HUES48 (cell line): ENCODE results near the gene TSPYL2.

Source experiments
- H3K27ac ChIP-seq: one replicate; pipeline ENCODE4 v1.7.0; 2013; ENCODE audit warnings: low read depth, low read length, inconsistent platforms
- H3K27me3 ChIP-seq: 2 replicates; pipeline ENCODE4 v1.6.1; 2013; ENCODE audit warnings: mild to moderate bottlenecking, low read length; ENCODE audit not compliant: control insufficient read depth, insufficient read depth
- H3K36me3 ChIP-seq: 2 replicates; pipeline ENCODE4 v1.6.1; 2013; ENCODE audit warnings: low read length; ENCODE audit not compliant: control insufficient read depth, insufficient read depth
- H3K4me1 ChIP-seq: 2 replicates; pipeline ENCODE4 v1.6.1; 2013; ENCODE audit warnings: mild to moderate bottlenecking, low read length; ENCODE audit not compliant: control insufficient read depth, insufficient read depth
- H3K4me3 ChIP-seq: 2 replicates; pipeline ENCODE4 v1.5.1; 2013; ENCODE audit warnings: mild to moderate bottlenecking, low read depth, low read length
- H3K9ac ChIP-seq: 2 replicates; pipeline ENCODE4 v1.6.1; 2013; ENCODE audit warnings: mild to moderate bottlenecking, low read depth, low read length, moderate library complexity
- H3K9me3 ChIP-seq: 2 replicates; pipeline ENCODE4 v1.6.1; 2013; ENCODE audit warnings: low read length; ENCODE audit not compliant: control insufficient read depth, insufficient read depth

Gene TSPYL2

GRCh38 chrX:53093177-53093655 lies 11.0 kb downstream of the TSPYL2 start:
- peak overlapping the region; percentile 83 for H3K4me3 ChIP-seq
- no peaks in the 10 kb centered on the region for H3K27me3 ChIP-seq
- peak overlapping the region; percentile 70; the same call in 1 of the 2 replicates for H3K9ac ChIP-seq
- peaks cover 9% of the 10 kb centered on the region for H3K9me3 ChIP-seq
- no peaks in the 10 kb centered on the region for H3K4me1 ChIP-seq
- H3K36me3 ChIP-seq, result no peaks in the 10 kb centered on the region
- peak overlapping the region; percentile 93 for H3K27ac ChIP-seq

DNA sequence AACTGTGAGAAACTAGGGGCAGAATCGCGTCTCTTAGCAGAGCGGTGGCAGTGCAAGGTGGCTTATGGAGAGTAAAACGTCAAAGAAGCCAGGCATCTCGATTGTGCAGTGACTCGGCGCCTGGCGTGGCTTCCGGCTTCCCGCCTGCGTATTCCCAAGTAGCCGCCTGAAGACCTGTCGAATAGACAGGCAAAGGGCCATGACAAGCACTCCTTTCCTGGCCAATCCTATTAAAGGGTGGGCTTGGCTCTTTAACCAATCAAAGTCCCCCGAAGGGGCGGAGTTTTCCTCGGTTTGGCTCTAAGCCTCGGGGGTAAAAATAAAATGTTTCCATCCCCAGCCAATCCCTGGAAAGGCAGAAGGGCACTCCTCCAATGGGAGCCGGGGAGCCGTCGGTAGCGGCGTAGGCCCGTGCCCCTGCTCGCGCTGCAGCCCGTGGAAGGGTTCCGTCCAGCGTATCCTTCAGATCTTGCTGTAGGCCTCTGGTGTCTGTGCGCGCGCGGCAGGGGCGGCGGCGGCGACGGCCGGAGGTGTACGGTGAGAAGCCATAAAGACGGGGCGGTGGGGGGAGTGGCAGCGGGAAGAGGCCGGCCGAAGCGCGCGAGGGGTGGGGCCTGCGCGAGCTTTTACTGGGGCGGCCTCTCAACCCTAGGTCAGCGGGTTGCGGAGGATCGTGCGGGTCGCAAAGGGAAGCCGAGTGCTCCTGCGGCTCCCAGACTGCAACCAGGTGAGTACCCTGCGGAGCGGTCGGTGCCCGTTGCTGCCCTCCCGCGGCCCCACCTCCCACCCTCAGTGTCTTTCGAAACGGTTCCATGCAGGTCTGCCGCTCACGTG lies 11.8 kb downstream of the TSPYL2 start, which contains the start of gene KANTR:
TSS of gene KANTR (plus strand) at position 395 of the 834 bp plus-strand sequence. CDS start 30,131 bp downstream, outside the sequence.
- H3K27me3 ChIP-seq, result no peaks in the 10 kb centered on the region
- H3K27ac ChIP-seq, result peak within 1 kb of the TSS; percentile 93
- H3K9ac ChIP-seq, result peak within 1 kb of the TSS; percentile 70
- peak within 1 kb of the TSS; percentile 83 for H3K4me3 ChIP-seq
- no peaks in the 10 kb centered on the region for H3K4me1 ChIP-seq
- H3K9me3 ChIP-seq, result peaks cover 9% of the 10 kb centered on the region
- no peaks in the 10 kb centered on the region for H3K36me3 ChIP-seq

- Histone ChIP-seq H3K9ac (peak overlapping the region; percentile 59; the same call in 1 of the 2 replicates), H3K4me1 (no peaks in the 10 kb centered on the region), H3K4me3 (peak overlapping the region; percentile 83), H3K36me3 (no peaks in the 10 kb centered on the region), H3K27ac (peak overlapping the region; percentile 93), H3K27me3 (no peaks in the 10 kb centered on the region), H3K9me3 (peaks cover 9% of the 10 kb centered on the region)
Observed at GRCh38 chrX:53094582-53094905, 12.4 kb downstream of the TSPYL2 start.

DNA sequence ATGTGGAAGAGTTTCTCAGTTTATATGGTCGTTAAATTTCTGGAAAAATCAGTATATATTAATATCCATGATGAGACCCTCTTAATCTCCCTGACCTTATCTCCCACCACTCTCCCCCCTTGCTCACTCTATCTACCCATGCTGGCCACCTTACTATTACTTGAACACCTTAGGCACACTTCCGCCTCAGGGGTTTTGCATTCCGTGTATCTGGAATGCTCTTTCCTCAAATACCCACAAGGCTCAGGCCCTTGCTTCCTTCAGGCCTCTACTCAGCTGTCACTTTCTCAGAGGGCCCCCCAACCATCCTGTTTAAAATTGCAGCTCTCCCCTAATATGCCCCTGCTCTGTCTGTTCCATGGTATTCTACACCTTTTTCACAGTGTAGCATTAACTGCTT lies 13.6 kb downstream of the TSPYL2 start:
- Histone ChIP-seq H3K27me3 (no peaks in the 10 kb centered on the region), H3K9ac (no peak overlapping the region), H3K36me3 (no peaks in the 10 kb centered on the region), H3K4me3 (no peak overlapping the region), H3K9me3 (peaks cover 6% of the 10 kb centered on the region; the same call in 1 of the 2 replicates), H3K27ac (no peak overlapping the region), H3K4me1 (no peaks in the 10 kb centered on the region)

DNA sequence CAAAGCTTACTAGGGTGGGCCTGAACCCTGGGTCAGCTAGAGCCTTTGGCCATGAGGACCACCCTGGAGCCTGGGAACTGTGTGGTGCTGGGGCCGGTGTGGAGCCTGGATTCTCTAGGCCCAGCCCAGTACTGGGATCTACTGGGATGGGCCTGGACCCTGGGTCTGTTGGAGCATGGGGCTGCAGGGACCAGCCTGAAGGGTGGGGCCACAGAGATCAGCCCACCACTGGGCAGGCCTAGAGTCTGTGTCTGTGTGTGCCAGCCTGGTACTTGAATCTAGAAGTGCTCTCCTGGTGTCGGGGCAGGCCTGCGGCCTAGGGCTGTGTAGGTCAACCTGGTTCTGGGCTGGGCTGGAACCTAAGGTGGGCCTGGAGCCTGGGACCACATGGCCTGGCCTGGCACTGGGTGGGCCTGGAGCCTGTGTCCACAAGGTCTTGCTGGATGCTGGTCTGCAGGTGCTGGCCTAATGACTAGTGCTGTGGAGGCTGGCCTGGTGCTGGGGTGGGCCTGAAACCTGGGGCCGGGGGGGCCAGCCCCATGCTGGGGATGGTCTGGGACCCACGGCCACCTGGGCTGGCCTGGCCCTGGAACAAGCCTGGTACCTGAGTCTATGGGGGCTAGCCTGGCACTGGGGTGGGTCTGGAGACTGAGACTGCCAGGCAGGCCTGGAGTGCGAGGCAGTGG lies 32.8 kb downstream of the TSPYL2 start:
- H3K9me3 ChIP-seq, result peaks cover 26% of the 10 kb centered on the region
- no peaks in the 10 kb centered on the region for H3K27me3 ChIP-seq
- no peak overlapping the region for H3K4me3 ChIP-seq
- H3K36me3 ChIP-seq, result peaks cover 3% of the 10 kb centered on the region; the same call in 1 of the 2 replicates
- H3K27ac ChIP-seq, result no peak overlapping the region
- H3K4me1 ChIP-seq, result no peaks in the 10 kb centered on the region
- no peak overlapping the region for H3K9ac ChIP-seq

DNA sequence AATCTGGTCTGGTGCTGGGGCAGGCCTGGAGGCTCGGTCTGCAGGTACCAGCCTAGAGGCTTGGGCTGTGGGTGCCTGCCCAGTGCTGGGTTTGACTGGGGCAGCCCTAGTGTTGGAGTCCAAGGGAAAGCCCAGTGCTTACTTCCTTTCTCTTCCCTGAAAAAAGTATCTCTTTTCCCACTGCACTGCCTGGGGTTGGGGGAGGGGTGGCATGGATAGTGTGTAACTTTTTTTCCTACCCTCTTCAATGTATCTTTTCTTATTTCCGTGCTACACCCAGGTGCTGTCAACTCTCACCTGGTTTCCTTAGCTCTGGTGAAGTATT lies 33.3 kb downstream of the TSPYL2 start:
- Histone ChIP-seq H3K27ac (no peak overlapping the region), H3K9me3 (peaks cover 23% of the 10 kb centered on the region), H3K36me3 (peaks cover 3% of the 10 kb centered on the region; the same call in 1 of the 2 replicates), H3K4me1 (no peaks in the 10 kb centered on the region), H3K27me3 (no peaks in the 10 kb centered on the region), H3K4me3 (no peak overlapping the region), H3K9ac (no peak overlapping the region)

DNA sequence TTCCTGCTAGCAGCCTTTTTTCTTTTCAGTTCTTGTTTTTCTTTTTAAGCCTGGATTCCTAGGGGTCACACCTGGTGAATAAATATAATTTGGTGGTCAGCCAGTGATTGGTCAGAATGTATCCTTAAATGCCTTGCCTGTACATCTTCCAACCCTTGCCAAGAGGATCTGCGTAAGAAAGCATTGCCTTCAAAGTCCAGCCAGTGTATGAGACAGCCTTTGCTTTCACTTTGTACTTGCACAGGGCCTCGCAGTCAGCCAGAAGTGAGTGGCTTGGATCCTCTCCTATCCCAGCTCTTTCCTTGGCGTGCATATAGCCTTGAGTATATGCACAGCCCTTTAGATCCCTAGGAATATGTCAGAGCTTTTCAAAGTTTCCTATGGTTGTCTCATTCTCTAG lies 33.9 kb downstream of the TSPYL2 start:
- H3K36me3 ChIP-seq, result peaks cover 3% of the 10 kb centered on the region; the same call in 1 of the 2 replicates

GRCh38 chrX:53122013-53122412 lies 39.8 kb downstream of the TSPYL2 start:
- H3K4me1 ChIP-seq, result no peaks in the 10 kb centered on the region
- H3K9ac ChIP-seq, result no peak overlapping the region
- no peak overlapping the region for H3K4me3 ChIP-seq
- H3K9me3 ChIP-seq, result peaks cover 38% of the 10 kb centered on the region
- no peaks in the 10 kb centered on the region for H3K36me3 ChIP-seq
- H3K27ac ChIP-seq, result no peak overlapping the region
- H3K27me3 ChIP-seq, result no peaks in the 10 kb centered on the region

More for the DNA sequence above, 33.9 kb downstream of the TSPYL2 start:
- Histone ChIP-seq H3K4me3 (no peak overlapping the region), H3K27ac (no peak overlapping the region), H3K9ac (no peak overlapping the region), H3K27me3 (no peaks in the 10 kb centered on the region), H3K4me1 (no peaks in the 10 kb centered on the region), H3K9me3 (peaks cover 23% of the 10 kb centered on the region)

GRCh38 chrX:53125506-53125905 lies 43.3 kb downstream of the TSPYL2 start:
- Histone ChIP-seq H3K4me1 (no peaks in the 10 kb centered on the region), H3K27ac (no peak overlapping the region), H3K9me3 (peaks cover 32% of the 10 kb centered on the region), H3K9ac (no peak overlapping the region), H3K27me3 (no peaks in the 10 kb centered on the region), H3K36me3 (no peaks in the 10 kb centered on the region), H3K4me3 (no peak overlapping the region)

DNA sequence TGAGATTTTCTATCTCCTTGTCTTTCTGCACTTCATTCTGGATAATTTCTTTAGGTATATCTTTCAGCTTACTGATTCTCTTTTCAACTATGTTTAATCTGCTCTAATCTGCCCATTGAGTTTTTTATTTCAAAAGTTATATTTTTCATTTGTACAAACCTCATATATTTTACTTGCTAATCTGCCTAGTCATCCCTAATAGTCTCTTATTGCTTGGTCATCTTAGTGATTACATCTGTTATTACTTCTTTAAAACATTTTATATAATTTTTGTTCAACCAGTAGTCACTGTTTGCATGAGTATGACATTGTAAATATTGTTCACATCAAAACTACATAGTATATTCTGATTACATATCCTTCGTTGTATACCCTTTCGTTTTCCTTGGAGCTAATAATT lies 44.2 kb downstream of the TSPYL2 start:
- no peaks in the 10 kb centered on the region for H3K27me3 ChIP-seq
- H3K9ac ChIP-seq, result no peak overlapping the region
- H3K36me3 ChIP-seq, result no peaks in the 10 kb centered on the region
- H3K27ac ChIP-seq, result no peak overlapping the region
- peaks cover 40% of the 10 kb centered on the region for H3K9me3 ChIP-seq
- no peak overlapping the region for H3K4me3 ChIP-seq
- no peaks in the 10 kb centered on the region for H3K4me1 ChIP-seq
